ENCODE results near the gene ACER3.
A peak's percentile ranks its signal among the peaks of the same experiment; 100 is the strongest.

The ACER3 gene

GRCh38 chr11:76902121-76903014 is 41.6 kb downstream of the ACER3 start:
- Histone ChIP-seq H3K9ac (ENCODE audit: low read depth, low read length) (peak overlapping the region; percentile 47; the same call in 1 of the 2 replicates), H3K4me1 (ENCODE audit: insufficient read depth, low read length) (peaks cover 20% of the 10 kb centered on the region), H3K4me3 (ENCODE audit: low read length) (no peak overlapping the region), H3K36me3 (ENCODE audit: insufficient read depth, low read depth, low read length) (no peaks in the 10 kb centered on the region), H3K9me3 (ENCODE audit: insufficient read depth, low read depth, low read length) (peaks cover 10% of the 10 kb centered on the region), H3K27me3 (ENCODE audit: insufficient read depth, low read length) (no peaks in the 10 kb centered on the region), H3K27ac (ENCODE audit: low read length) (peak overlapping the region; percentile 57)

GRCh38 chr11:76903325-76903724 is 42.6 kb downstream of the ACER3 start:
- Histone ChIP-seq H3K4me3 (ENCODE audit: low read length) (peak overlapping the region; percentile 44; the same call in 1 of the 2 replicates), H3K9me3 (ENCODE audit: insufficient read depth, low read depth, low read length) (peaks cover 10% of the 10 kb centered on the region), H3K36me3 (ENCODE audit: insufficient read depth, low read depth, low read length) (no peaks in the 10 kb centered on the region), H3K27me3 (ENCODE audit: insufficient read depth, low read length) (no peaks in the 10 kb centered on the region), H3K9ac (ENCODE audit: low read depth, low read length) (no peak overlapping the region), H3K27ac (ENCODE audit: low read length) (no peak overlapping the region), H3K4me1 (ENCODE audit: insufficient read depth, low read length) (peaks cover 20% of the 10 kb centered on the region)

GRCh38 chr11:76910620-76911414 is 50.1 kb downstream of the ACER3 start:
- peak overlapping the region; percentile 18; the same call in 1 of the 2 replicates for H3K4me3 ChIP-seq (ENCODE audit: low read length)
- no peaks in the 10 kb centered on the region for H3K27me3 ChIP-seq (ENCODE audit: insufficient read depth, low read length)
- no peaks in the 10 kb centered on the region for H3K36me3 ChIP-seq (ENCODE audit: insufficient read depth, low read depth, low read length)
- H3K9ac ChIP-seq (ENCODE audit: low read depth, low read length), result no peak overlapping the region
- H3K27ac ChIP-seq (ENCODE audit: low read length), result no peak overlapping the region
- peaks cover 7% of the 10 kb centered on the region; the same call in 1 of the 2 replicates for H3K4me1 ChIP-seq (ENCODE audit: insufficient read depth, low read length)
- H3K9me3 ChIP-seq (ENCODE audit: insufficient read depth, low read depth, low read length), result peaks cover 7% of the 10 kb centered on the region

- Histone ChIP-seq H3K9ac (ENCODE audit: low read depth, low read length) (no peak overlapping the region; the same call in 1 of the 2 replicates), H3K9me3 (ENCODE audit: insufficient read depth, low read depth, low read length) (peaks cover under 1% of the 10 kb centered on the region; the same call in 1 of the 2 replicates), H3K36me3 (ENCODE audit: insufficient read depth, low read depth, low read length) (no peaks in the 10 kb centered on the region), H3K27me3 (ENCODE audit: insufficient read depth, low read length) (no peaks in the 10 kb centered on the region), H3K27ac (ENCODE audit: low read length) (peak overlapping the region; percentile 46), H3K4me1 (ENCODE audit: insufficient read depth, low read length) (peaks cover 7% of the 10 kb centered on the region; the same call in 1 of the 2 replicates), H3K4me3 (ENCODE audit: low read length) (peak overlapping the region; percentile 18; the same call in 1 of the 2 replicates)
Measured at GRCh38 chr11:76911415-76911808, 50.7 kb downstream of the ACER3 start.

- Histone ChIP-seq H3K9ac (ENCODE audit: low read depth, low read length) (no peak overlapping the region), H3K27me3 (ENCODE audit: insufficient read depth, low read length) (no peaks in the 10 kb centered on the region), H3K9me3 (ENCODE audit: insufficient read depth, low read depth, low read length) (no peaks in the 10 kb centered on the region), H3K36me3 (ENCODE audit: insufficient read depth, low read depth, low read length) (no peaks in the 10 kb centered on the region), H3K4me3 (ENCODE audit: low read length) (no peak overlapping the region), H3K4me1 (ENCODE audit: insufficient read depth, low read length) (peaks cover 3% of the 10 kb centered on the region; the same call in 1 of the 2 replicates), H3K27ac (ENCODE audit: low read length) (no peak overlapping the region)
Measured at GRCh38 chr11:76916712-76917111, 56.0 kb downstream of the ACER3 start.

- Histone ChIP-seq H3K9ac (ENCODE audit: low read depth, low read length) (no peak overlapping the region), H3K27ac (ENCODE audit: low read length) (no peak overlapping the region), H3K9me3 (ENCODE audit: insufficient read depth, low read depth, low read length) (no peaks in the 10 kb centered on the region), H3K4me3 (ENCODE audit: low read length) (no peak overlapping the region), H3K27me3 (ENCODE audit: insufficient read depth, low read length) (no peaks in the 10 kb centered on the region), H3K36me3 (ENCODE audit: insufficient read depth, low read depth, low read length) (no peaks in the 10 kb centered on the region), H3K4me1 (ENCODE audit: insufficient read depth, low read length) (no peaks in the 10 kb centered on the region)
Measured at GRCh38 chr11:76918941-76919386, 58.2 kb downstream of the ACER3 start.

- Histone ChIP-seq H3K4me1 (ENCODE audit: insufficient read depth, low read length) (no peaks in the 10 kb centered on the region), H3K9ac (ENCODE audit: low read depth, low read length) (no peak overlapping the region), H3K36me3 (ENCODE audit: insufficient read depth, low read depth, low read length) (no peaks in the 10 kb centered on the region), H3K27ac (ENCODE audit: low read length) (no peak overlapping the region), H3K9me3 (ENCODE audit: insufficient read depth, low read depth, low read length) (no peaks in the 10 kb centered on the region), H3K4me3 (ENCODE audit: low read length) (no peak overlapping the region), H3K27me3 (ENCODE audit: insufficient read depth, low read length) (no peaks in the 10 kb centered on the region)
Measured at GRCh38 chr11:76919467-76919866, 58.7 kb downstream of the ACER3 start.

GRCh38 chr11:76919887-76920746 is 59.4 kb downstream of the ACER3 start:
- Histone ChIP-seq H3K4me3 (ENCODE audit: low read length) (no peak overlapping the region), H3K4me1 (ENCODE audit: insufficient read depth, low read length) (no peaks in the 10 kb centered on the region), H3K36me3 (ENCODE audit: insufficient read depth, low read depth, low read length) (no peaks in the 10 kb centered on the region), H3K27me3 (ENCODE audit: insufficient read depth, low read length) (no peaks in the 10 kb centered on the region), H3K9me3 (ENCODE audit: insufficient read depth, low read depth, low read length) (no peaks in the 10 kb centered on the region), H3K27ac (ENCODE audit: low read length) (no peak overlapping the region), H3K9ac (ENCODE audit: low read depth, low read length) (no peak overlapping the region)

GRCh38 chr11:76927160-76927559 is 66.4 kb downstream of the ACER3 start:
- Histone ChIP-seq H3K27ac (ENCODE audit: low read length) (no peak overlapping the region), H3K9me3 (ENCODE audit: insufficient read depth, low read depth, low read length) (no peaks in the 10 kb centered on the region), H3K27me3 (ENCODE audit: insufficient read depth, low read length) (no peaks in the 10 kb centered on the region), H3K9ac (ENCODE audit: low read depth, low read length) (no peak overlapping the region), H3K36me3 (ENCODE audit: insufficient read depth, low read depth, low read length) (0 out of 2 replicates have a peak, but pooled peaks cover under 1% of the 10 kb centered on the region), H3K4me3 (ENCODE audit: low read length) (no peak overlapping the region), H3K4me1 (ENCODE audit: insufficient read depth, low read length) (no peaks in the 10 kb centered on the region)

- H3K27me3 ChIP-seq (ENCODE audit: insufficient read depth, low read length), result no peaks in the 10 kb centered on the region
- peaks cover 17% of the 10 kb centered on the region for H3K9me3 ChIP-seq (ENCODE audit: insufficient read depth, low read depth, low read length)
- H3K4me1 ChIP-seq (ENCODE audit: insufficient read depth, low read length), result no peaks in the 10 kb centered on the region
- H3K4me3 ChIP-seq (ENCODE audit: low read length), result no peak overlapping the region
- no peak overlapping the region for H3K27ac ChIP-seq (ENCODE audit: low read length)
- no peak overlapping the region for H3K9ac ChIP-seq (ENCODE audit: low read depth, low read length)
- H3K36me3 ChIP-seq (ENCODE audit: insufficient read depth, low read depth, low read length), result peaks cover 8% of the 10 kb centered on the region; the same call in 1 of the 2 replicates
Measured at GRCh38 chr11:76935042-76935441, 74.3 kb downstream of the ACER3 start.

GRCh38 chr11:76939219-76939631 is 78.5 kb downstream of the ACER3 start:
- Histone ChIP-seq H3K9ac (ENCODE audit: low read depth, low read length) (no peak overlapping the region), H3K9me3 (ENCODE audit: insufficient read depth, low read depth, low read length) (peaks cover 20% of the 10 kb centered on the region), H3K4me1 (ENCODE audit: insufficient read depth, low read length) (peaks cover 16% of the 10 kb centered on the region; the same call in 1 of the 2 replicates), H3K27me3 (ENCODE audit: insufficient read depth, low read length) (no peaks in the 10 kb centered on the region), H3K36me3 (ENCODE audit: insufficient read depth, low read depth, low read length) (no peaks in the 10 kb centered on the region), H3K27ac (ENCODE audit: low read length) (no peak overlapping the region), H3K4me3 (ENCODE audit: low read length) (no peak overlapping the region)
